ENCODE results near the gene POLR3G.

POLR3G gene

DNA sequence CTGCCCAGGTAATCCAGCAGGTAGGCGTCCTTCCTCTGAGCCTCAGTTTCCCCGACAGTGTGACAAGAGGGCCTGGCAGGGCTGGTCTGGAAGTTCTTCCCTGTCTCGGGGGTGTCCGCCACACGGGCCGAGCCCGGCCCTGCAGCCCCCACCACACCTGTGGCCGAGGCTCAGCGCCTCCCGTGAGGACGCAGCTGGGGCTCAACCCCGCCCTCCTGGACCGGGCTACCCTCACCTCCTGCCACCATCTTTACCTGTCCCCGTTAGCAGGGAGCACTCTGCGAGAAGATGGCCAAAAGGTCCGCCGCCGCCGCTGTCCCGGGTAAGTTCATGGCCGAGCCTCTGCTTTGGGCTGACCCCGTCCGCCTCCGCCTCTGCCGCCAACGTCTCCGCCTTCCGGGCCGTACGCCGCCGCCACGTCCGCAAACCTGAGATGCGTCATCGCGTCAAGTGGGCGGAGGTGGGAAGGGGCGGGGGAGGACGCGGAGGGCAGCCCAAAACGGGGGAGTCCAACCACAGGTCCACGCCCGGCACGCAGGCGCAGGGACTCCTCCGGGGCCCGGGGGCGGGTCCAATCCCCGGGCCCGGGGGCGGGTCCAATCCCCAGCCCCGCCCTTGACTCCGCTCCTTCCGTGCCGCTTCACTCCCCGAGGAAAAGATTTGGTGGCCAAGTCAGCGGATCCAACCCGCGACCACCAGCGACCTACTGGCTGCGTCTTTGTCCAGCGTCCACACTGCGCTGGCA, 54.7 kb downstream of the POLR3G start, which contains the start of gene LYSMD3 (continued):
- TF ChIP-seq ZNF114 (tag by site-specific recombination; IDR thresholded peaks at IDR 0.05) (no peak), ZNF391 (tag by site-specific recombination; IDR thresholded peaks at IDR 0.05; ENCODE audit: borderline replicate concordance, low read depth) (peak; percentile 61; the same call in 1 of the 2 replicates), ZNF292 (tag by site-specific recombination; IDR thresholded peaks at IDR 0.05; ENCODE audit: borderline replicate concordance, low read depth) (no peak), ZSCAN23 (tag by site-specific recombination; IDR thresholded peaks at IDR 0.05) (no peak), WT1 (tag by site-specific recombination; IDR thresholded peaks at IDR 0.05) (peak; percentile 49; the same call in 1 of the 2 replicates), ZNF184 (tag by site-specific recombination; IDR thresholded peaks at IDR 0.05) (no peak), ZXDB (tag by site-specific recombination; IDR thresholded peaks at IDR 0.05) (peak; percentile 70), ZNF248 (tag by site-specific recombination; IDR thresholded peaks at IDR 0.05) (no peak), ZNF394 (tag by site-specific recombination; IDR thresholded peaks at IDR 0.05; ENCODE audit: borderline replicate concordance) (peak; percentile 45; the same call in 1 of the 2 replicates), ZNF658 (tag by site-specific recombination; IDR thresholded peaks at IDR 0.05) (no peak), GFI1B (tag by site-specific recombination; IDR thresholded peaks at IDR 0.05) (no peak), ZNF133 (tag by site-specific recombination; IDR thresholded peaks at IDR 0.05) (no peak), YY2 (tag by site-specific recombination; IDR thresholded peaks at IDR 0.05) (peak; percentile 75), ZFP37 (tag by site-specific recombination; IDR thresholded peaks at IDR 0.05) (peak; percentile 93), ZBTB21 (tag by site-specific recombination; IDR thresholded peaks at IDR 0.05) (peak; percentile 26; the same call in 1 of the 2 replicates), ZNF2 (tag by site-specific recombination; IDR thresholded peaks at IDR 0.05) (peak; percentile 85), ZNF529 (tag by site-specific recombination; IDR thresholded peaks at IDR 0.05; ENCODE audit: insufficient replicate concordance) (no peak)
- TF ChIP-seq, protein P1, sequence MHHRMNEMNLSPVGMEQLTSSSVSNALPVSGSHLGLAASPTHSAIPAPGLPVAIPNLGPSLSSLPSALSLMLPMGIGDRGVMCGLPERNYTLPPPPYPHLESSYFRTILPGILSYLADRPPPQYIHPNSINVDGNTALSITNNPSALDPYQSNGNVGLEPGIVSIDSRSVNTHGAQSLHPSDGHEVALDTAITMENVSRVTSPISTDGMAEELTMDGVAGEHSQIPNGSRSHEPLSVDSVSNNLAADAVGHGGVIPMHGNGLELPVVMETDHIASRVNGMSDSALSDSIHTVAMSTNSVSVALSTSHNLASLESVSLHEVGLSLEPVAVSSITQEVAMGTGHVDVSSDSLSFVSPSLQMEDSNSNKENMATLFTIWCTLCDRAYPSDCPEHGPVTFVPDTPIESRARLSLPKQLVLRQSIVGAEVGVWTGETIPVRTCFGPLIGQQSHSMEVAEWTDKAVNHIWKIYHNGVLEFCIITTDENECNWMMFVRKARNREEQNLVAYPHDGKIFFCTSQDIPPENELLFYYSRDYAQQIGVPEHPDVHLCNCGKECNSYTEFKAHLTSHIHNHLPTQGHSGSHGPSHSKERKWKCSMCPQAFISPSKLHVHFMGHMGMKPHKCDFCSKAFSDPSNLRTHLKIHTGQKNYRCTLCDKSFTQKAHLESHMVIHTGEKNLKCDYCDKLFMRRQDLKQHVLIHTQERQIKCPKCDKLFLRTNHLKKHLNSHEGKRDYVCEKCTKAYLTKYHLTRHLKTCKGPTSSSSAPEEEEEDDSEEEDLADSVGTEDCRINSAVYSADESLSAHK (tag by site-specific recombination; IDR thresholded peaks at IDR 0.05): no peak; the same call in 1 of the 2 replicates
- TF ChIP-seq, protein P2, sequence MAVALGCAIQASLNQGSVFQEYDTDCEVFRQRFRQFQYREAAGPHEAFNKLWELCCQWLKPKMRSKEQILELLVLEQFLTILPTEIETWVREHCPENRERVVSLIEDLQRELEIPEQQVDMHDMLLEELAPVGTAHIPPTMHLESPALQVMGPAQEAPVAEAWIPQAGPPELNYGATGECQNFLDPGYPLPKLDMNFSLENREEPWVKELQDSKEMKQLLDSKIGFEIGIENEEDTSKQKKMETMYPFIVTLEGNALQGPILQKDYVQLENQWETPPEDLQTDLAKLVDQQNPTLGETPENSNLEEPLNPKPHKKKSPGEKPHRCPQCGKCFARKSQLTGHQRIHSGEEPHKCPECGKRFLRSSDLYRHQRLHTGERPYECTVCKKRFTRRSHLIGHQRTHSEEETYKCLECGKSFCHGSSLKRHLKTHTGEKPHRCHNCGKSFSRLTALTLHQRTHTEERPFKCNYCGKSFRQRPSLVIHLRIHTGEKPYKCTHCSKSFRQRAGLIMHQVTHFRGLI (tag by site-specific recombination; IDR thresholded peaks at IDR 0.05): peak; percentile 61; the same call in 1 of the 2 replicates
- TF ChIP-seq, protein P3, sequence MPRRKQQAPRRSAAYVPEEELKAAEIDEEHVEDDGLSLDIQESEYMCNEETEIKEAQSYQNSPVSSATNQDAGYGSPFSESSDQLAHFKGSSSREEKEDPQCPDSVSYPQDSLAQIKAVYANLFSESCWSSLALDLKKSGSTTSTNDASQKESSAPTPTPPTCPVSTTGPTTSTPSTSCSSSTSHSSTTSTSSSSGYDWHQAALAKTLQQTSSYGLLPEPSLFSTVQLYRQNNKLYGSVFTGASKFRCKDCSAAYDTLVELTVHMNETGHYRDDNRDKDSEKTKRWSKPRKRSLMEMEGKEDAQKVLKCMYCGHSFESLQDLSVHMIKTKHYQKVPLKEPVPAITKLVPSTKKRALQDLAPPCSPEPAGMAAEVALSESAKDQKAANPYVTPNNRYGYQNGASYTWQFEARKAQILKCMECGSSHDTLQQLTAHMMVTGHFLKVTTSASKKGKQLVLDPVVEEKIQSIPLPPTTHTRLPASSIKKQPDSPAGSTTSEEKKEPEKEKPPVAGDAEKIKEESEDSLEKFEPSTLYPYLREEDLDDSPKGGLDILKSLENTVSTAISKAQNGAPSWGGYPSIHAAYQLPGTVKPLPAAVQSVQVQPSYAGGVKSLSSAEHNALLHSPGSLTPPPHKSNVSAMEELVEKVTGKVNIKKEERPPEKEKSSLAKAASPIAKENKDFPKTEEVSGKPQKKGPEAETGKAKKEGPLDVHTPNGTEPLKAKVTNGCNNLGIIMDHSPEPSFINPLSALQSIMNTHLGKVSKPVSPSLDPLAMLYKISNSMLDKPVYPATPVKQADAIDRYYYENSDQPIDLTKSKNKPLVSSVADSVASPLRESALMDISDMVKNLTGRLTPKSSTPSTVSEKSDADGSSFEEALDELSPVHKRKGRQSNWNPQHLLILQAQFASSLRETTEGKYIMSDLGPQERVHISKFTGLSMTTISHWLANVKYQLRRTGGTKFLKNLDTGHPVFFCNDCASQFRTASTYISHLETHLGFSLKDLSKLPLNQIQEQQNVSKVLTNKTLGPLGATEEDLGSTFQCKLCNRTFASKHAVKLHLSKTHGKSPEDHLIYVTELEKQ (tag by site-specific recombination; IDR thresholded peaks at IDR 0.05; ENCODE audit: borderline replicate concordance): no peak
- TF ChIP-seq, protein P4, sequence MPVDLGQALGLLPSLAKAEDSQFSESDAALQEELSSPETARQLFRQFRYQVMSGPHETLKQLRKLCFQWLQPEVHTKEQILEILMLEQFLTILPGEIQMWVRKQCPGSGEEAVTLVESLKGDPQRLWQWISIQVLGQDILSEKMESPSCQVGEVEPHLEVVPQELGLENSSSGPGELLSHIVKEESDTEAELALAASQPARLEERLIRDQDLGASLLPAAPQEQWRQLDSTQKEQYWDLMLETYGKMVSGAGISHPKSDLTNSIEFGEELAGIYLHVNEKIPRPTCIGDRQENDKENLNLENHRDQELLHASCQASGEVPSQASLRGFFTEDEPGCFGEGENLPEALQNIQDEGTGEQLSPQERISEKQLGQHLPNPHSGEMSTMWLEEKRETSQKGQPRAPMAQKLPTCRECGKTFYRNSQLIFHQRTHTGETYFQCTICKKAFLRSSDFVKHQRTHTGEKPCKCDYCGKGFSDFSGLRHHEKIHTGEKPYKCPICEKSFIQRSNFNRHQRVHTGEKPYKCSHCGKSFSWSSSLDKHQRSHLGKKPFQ (tag by site-specific recombination; IDR thresholded peaks at IDR 0.05): no peak
- TF ChIP-seq, protein P5, sequence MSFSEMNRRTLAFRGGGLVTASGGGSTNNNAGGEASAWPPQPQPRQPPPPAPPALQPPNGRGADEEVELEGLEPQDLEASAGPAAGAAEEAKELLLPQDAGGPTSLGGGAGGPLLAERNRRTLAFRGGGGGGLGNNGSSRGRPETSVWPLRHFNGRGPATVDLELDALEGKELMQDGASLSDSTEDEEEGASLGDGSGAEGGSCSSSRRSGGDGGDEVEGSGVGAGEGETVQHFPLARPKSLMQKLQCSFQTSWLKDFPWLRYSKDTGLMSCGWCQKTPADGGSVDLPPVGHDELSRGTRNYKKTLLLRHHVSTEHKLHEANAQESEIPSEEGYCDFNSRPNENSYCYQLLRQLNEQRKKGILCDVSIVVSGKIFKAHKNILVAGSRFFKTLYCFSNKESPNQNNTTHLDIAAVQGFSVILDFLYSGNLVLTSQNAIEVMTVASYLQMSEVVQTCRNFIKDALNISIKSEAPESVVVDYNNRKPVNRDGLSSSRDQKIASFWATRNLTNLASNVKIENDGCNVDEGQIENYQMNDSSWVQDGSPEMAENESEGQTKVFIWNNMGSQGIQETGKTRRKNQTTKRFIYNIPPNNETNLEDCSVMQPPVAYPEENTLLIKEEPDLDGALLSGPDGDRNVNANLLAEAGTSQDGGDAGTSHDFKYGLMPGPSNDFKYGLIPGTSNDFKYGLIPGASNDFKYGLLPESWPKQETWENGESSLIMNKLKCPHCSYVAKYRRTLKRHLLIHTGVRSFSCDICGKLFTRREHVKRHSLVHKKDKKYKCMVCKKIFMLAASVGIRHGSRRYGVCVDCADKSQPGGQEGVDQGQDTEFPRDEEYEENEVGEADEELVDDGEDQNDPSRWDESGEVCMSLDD (tag by site-specific recombination; IDR thresholded peaks at IDR 0.05): peak; percentile 24; the same call in 1 of the 2 replicates
- TF ChIP-seq, protein P6, sequence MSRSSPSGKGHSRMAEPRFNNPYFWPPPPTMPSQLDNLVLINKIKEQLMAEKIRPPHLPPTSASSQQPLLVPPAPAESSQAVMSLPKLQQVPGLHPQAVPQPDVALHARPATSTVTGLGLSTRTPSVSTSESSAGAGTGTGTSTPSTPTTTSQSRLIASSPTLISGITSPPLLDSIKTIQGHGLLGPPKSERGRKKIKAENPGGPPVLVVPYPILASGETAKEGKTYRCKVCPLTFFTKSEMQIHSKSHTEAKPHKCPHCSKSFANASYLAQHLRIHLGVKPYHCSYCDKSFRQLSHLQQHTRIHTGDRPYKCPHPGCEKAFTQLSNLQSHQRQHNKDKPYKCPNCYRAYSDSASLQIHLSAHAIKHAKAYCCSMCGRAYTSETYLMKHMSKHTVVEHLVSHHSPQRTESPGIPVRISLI (tag by site-specific recombination; IDR thresholded peaks at IDR 0.05): no peak
- TF ChIP-seq, protein P7, sequence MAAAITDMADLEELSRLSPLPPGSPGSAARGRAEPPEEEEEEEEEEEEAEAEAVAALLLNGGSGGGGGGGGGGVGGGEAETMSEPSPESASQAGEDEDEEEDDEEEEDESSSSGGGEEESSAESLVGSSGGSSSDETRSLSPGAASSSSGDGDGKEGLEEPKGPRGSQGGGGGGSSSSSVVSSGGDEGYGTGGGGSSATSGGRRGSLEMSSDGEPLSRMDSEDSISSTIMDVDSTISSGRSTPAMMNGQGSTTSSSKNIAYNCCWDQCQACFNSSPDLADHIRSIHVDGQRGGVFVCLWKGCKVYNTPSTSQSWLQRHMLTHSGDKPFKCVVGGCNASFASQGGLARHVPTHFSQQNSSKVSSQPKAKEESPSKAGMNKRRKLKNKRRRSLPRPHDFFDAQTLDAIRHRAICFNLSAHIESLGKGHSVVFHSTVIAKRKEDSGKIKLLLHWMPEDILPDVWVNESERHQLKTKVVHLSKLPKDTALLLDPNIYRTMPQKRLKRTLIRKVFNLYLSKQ (tag by site-specific recombination; IDR thresholded peaks at IDR 0.05; ENCODE audit: borderline replicate concordance): no peak
